ENCODE measurements around the gene GPHB5. TPM values are rescaled to one million over a fixed set of nuclear protein-coding genes. Genes with fewer than 3 reads are reported as not detected.

GPHB5 gene
- total RNA-seq, 1 experiment from 2014 or later = not detected

- no peaks in the 10 kb centered on the region for H3K79me1 ChIP-seq (ENCODE audit: insufficient read depth, low read depth, low read length, poor library complexity, severe bottlenecking)
- no peak overlapping the region for H2BK20ac ChIP-seq (ENCODE audit: low read depth, low read length, poor library complexity, severe bottlenecking)
- no peaks in the 10 kb centered on the region for H4K20me1 ChIP-seq (ENCODE audit: control insufficient read depth, insufficient read depth, insufficient read length)
- no peak overlapping the region for H3K23ac ChIP-seq (ENCODE audit: insufficient read length, low read depth, low read length)
- H3K36me3 Mint-ChIP-seq (ENCODE audit: insufficient read depth in 1 of 3, low read depth in 3 of 3) = peaks cover 0 to 6% (median 0%) of the 10 kb centered on the region in 3 experiments; a peak in 1 of 7 replicates
- no peak overlapping the region for H2BK5ac ChIP-seq (ENCODE audit: insufficient read length, low read length)
- no peaks in the 10 kb centered on the region for H3K79me2 ChIP-seq (ENCODE audit: insufficient read depth, low read length)
- H3K9me3 Mint-ChIP-seq = peaks cover 0 to 6% of the 10 kb centered on the region in 2 experiments; a peak in 1 of 5 replicates
- no peak overlapping the region for H4K91ac ChIP-seq (ENCODE audit: insufficient read length, low read depth, low read length)
- DNase-seq = no peak
- no peaks in the 10 kb centered on the region for H3K9me3 ChIP-seq (ENCODE audit: control insufficient read depth, low read depth, low read length)
- peaks cover 22 to 23% of the 10 kb centered on the region in 2 experiments for H3K4me1 Mint-ChIP-seq
- no peak overlapping the region for H3K18ac ChIP-seq (ENCODE audit: insufficient read length, low read depth, low read length)
- no peak overlapping the region for H2BK120ac ChIP-seq (ENCODE audit: low read depth, low read length, poor library complexity, severe bottlenecking)
- H3K14ac ChIP-seq (ENCODE audit: insufficient read depth, low read length) = no peak overlapping the region
- H2BK15ac ChIP-seq (ENCODE audit: low read depth, low read length) = no peak overlapping the region
- H4K5ac ChIP-seq (ENCODE audit: insufficient read length, low read depth, low read length) = no peak overlapping the region
- H3K27me3 Mint-ChIP-seq (ENCODE audit: low read depth) = no peaks in the 10 kb centered on the region
- no peaks in the 10 kb centered on the region for H3K23me2 ChIP-seq (ENCODE audit: insufficient read length, low read depth, low read length, poor library complexity, severe bottlenecking)
- no peak overlapping the region for H3K27ac Mint-ChIP-seq
- no peak overlapping the region for H3K27ac ChIP-seq (ENCODE audit: insufficient read length, low read depth, low read length)
- no peak overlapping the region for H3K9ac ChIP-seq (ENCODE audit: extremely low read depth, insufficient read length, low read length)
- H3K27me3 ChIP-seq (ENCODE audit: insufficient read depth, low read length) = no peaks in the 10 kb centered on the region
- H3K4me3 Mint-ChIP-seq = no peak overlapping the region
- no peak overlapping the region for H2BK12ac ChIP-seq (ENCODE audit: insufficient read length, low read depth, low read length)
- no peak overlapping the region for H4K8ac ChIP-seq (replicated peaks; ENCODE audit: insufficient read length, low read depth, low read length)
- TF ChIP-seq CTCF (conservative IDR thresholded peaks at IDR 0.05) = no peak
- H2AFZ ChIP-seq (ENCODE audit: low read length) = no peak overlapping the region
- whole genome bisulfite sequencing (ENCODE audit: extremely low coverage, insufficient read length, low lambda C conversion rate) = 100% methylated on average over 2 of the region's 2 CpGs
- no peak overlapping the region for H3K56ac ChIP-seq (ENCODE audit: insufficient read length, low read depth, low read length)
- H3T11ph ChIP-seq (ENCODE audit: low read length) = no peak overlapping the region
- no peak overlapping the region for H3K4me2 ChIP-seq (ENCODE audit: insufficient read depth, insufficient read length, low read length)
- no peak overlapping the region for H3K4ac ChIP-seq (ENCODE audit: low read depth, low read length)
- no peak overlapping the region for H2AK5ac ChIP-seq (ENCODE audit: insufficient read length, low read length)
- no peaks in the 10 kb centered on the region for H3K4me1 ChIP-seq (ENCODE audit: insufficient read depth, low read length)
Measured at GRCh38 chr14:63300854-63301253, 17.9 kb downstream of the GPHB5 start.
